VCaP (cell line): ENCODE data around the gene FRAT2.
"Not testable (repeated sequence)": the region's sequence is repeated elsewhere in the genome, so short reads cannot be mapped to it uniquely, and the experiment has no call there.

Experiments used
- H3K27ac ChIP-seq: fragments of 450-650 bp; 2 replicates; pipeline ENCODE4 v1.5.1; 2017
- TF ChIP-seq, protein P1 (sequence below): fragments of 450-650 bp; conservative IDR thresholded peaks from 2 replicates; pipeline ENCODE4 v1.5.1; 2017; ENCODE audit warnings: mild to moderate bottlenecking, moderate library complexity

Gene FRAT2

DNA sequence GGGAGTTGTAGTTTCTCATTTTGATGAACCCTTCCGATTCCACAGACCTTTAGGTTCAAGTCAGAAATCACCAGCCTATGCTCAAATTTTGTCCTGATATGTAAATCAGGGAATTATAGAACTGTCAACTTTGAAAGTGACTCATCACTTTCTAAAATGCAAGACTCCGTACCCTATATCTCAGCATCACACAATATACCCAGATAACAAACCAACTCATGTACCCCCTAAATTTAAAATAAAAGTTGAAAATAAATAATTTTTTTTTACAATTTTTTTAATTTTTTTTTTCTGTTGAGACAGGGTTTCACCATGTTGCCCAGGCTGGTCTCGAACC is 41.7 kb downstream of the FRAT2 start:
- TF ChIP-seq, protein P1, sequence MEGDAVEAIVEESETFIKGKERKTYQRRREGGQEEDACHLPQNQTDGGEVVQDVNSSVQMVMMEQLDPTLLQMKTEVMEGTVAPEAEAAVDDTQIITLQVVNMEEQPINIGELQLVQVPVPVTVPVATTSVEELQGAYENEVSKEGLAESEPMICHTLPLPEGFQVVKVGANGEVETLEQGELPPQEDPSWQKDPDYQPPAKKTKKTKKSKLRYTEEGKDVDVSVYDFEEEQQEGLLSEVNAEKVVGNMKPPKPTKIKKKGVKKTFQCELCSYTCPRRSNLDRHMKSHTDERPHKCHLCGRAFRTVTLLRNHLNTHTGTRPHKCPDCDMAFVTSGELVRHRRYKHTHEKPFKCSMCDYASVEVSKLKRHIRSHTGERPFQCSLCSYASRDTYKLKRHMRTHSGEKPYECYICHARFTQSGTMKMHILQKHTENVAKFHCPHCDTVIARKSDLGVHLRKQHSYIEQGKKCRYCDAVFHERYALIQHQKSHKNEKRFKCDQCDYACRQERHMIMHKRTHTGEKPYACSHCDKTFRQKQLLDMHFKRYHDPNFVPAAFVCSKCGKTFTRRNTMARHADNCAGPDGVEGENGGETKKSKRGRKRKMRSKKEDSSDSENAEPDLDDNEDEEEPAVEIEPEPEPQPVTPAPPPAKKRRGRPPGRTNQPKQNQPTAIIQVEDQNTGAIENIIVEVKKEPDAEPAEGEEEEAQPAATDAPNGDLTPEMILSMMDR: no peak
- no peak overlapping the region; the same call in 1 of the 2 replicates for H3K27ac ChIP-seq

DNA sequence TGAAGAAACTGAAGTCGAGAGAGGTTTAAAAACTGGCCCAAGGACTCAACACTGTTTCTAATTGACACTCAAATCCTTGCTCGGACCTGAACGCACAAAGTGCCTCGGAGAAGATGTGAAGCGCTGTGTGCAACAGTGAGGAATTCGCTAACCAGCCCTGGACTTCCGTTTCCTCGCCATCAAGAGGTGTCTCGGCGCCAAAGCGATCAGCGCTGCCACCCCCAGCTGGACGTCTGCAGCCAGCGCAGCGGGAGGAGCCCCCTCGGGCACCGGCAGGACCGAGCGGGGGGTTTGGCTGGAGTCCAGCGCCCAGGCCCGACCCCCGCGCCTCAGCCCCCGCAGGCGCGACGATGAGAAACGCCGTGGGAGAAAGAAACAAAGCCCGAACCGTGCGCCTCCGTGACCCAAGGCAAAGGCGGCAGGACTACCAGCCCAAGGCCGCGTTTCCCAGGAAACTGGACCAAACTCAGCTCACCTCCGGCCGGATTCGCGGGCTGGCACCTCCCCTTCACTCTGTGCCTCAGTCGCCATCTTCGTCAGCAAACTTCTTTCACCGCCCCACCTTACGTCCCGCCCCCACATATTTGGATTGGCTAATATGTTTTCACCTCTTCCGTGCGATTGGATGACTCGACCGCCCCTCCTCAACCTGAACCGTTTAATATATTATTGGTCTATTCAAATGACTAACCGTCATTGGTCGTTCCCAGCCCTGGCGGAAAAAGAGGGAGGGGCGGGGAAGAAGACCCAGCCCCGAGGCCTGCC is 42.2 kb downstream of the FRAT2 start, which contains the start of gene ARHGAP19:
ARHGAP19 (minus strand) TSS at position 541 of the 765 bp plus-strand sequence; CDS start at position 531, 10 bp downstream.
- TF ChIP-seq, protein P1: peak; percentile 29
- H3K27ac ChIP-seq: peak within 1 kb of the TSS; percentile 85

DNA sequence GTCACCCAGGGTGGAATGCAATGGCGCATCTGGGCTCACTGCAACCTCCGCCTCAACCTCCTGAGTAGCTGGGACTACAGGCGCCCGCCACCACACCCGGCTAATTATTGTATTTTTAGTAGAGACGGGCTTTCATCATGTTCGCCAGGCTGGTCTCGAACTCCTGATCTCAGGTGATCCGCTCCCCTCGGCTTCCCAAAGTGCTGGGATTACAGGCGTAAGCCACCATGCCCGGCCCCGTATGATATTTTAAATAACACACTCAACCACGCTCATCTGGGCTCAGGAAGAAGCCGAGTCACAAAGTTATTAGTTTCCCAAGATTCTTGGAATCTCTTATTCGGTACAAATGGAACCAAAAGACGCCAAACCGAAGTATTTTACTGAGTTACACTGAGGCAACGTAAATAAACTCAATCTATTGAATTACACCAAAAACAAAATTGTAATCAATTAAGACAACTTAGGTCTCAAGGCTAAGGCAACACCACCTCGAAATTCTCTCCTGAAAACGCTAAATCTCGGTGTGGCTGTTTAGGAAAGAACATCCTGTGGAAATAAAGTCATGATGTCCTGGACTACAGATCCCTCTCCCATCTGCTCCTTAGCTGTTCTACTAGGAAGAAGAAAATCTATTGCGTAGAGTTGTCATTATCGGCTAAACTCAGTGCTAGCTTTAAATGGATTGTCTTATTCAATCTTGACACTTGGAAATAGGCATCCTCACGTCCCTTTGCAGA is 43.0 kb downstream of the FRAT2 start:
- TF ChIP-seq, protein P1: no peak
- peak overlapping the region; percentile 85 for H3K27ac ChIP-seq

DNA sequence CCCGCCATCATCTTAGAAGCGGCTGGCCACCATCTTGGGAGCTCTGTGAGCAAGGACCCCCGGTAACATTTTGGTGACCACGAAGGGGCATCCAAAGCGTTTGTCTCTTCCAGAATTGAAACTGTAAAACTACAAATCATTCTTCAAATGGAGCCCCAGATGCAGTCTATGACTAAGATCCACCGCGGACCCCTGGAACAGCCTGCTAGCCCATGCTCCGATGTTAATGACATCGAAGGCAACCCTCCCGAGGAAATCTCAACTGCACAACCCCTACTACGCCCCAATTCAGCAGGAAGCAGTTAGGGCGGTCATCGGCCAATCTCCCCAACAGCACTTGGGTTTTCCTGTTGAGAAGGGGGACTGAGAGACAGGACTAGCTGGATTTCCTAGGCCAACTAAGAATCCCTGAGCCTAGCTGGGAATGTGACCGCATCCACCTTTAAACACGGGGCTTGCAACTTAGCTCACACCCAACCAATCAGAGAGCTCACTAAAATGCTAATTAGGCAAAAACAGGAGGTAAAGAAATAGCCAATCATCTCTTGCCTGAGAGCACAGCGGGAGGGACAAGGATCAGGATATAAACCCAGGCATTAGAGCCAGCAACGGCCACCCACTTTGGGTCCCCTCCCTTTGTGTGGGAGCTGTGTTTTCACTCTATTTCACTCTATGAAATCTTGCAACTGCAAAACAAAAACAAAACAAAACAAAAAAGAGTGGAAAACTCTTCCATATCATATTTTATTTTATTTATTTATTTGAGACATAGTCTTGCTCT is 43.8 kb downstream of the FRAT2 start:
- H3K27ac ChIP-seq: peak overlapping the region; percentile 85

DNA sequence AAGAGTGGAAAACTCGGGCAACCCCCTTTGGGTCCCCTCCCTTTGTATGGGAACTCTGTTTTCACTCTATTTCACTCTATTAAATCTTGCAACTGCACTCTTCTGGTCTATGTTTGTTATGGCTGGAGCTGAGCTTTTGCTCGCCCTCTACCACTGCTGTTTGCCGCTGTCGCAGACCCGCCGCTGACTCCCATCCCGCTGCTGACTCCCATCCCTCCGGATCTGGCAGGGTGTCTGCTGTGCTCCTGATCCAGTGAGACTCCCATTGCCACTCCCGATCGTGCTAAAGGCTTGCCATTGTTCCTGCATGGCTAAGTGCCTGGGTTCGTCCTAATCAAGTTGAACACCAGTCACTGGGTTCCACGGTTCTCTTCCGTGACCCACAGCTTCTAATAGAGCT is 44.5 kb downstream of the FRAT2 start:
- H3K27ac ChIP-seq: not testable (repeated sequence)
